VCaP (cell line): Measurements from ENCODE around the gene DNAH9.

Source experiments
- H3K27ac ChIP-seq: fragments of 450-650 bp; 2 replicates; pipeline ENCODE4 v1.5.1; 2017
- CTCF ChIP-seq: fragments of 450-650 bp; conservative IDR thresholded peaks from 2 replicates; pipeline ENCODE4 v1.5.1; 2017; ENCODE audit warnings: mild to moderate bottlenecking, moderate library complexity

Gene DNAH9

GRCh38 chr17:11705111-11705510 is 106.8 kb downstream of the DNAH9 start:
- no peak overlapping the region for H3K27ac ChIP-seq
- TF ChIP-seq CTCF: no peak

- TF ChIP-seq CTCF: no peak
- H3K27ac ChIP-seq: no peak overlapping the region
These were observed 109.3 kb downstream of the DNAH9 start for GRCh38 chr17:11707586-11707985.

GRCh38 chr17:11712456-11712855 is 114.2 kb downstream of the DNAH9 start:
- no peak for TF ChIP-seq CTCF
- H3K27ac ChIP-seq: no peak overlapping the region

GRCh38 chr17:11719203-11719602 is 120.9 kb downstream of the DNAH9 start:
- TF ChIP-seq CTCF: no peak
- no peak overlapping the region for H3K27ac ChIP-seq

- H3K27ac ChIP-seq: no peak overlapping the region
- no peak for TF ChIP-seq CTCF
These were observed 121.6 kb downstream of the DNAH9 start for GRCh38 chr17:11719856-11720255.

- no peak overlapping the region for H3K27ac ChIP-seq
- no peak for TF ChIP-seq CTCF
These were observed 122.5 kb downstream of the DNAH9 start for GRCh38 chr17:11720816-11721215.

- no peak overlapping the region for H3K27ac ChIP-seq
- no peak for TF ChIP-seq CTCF
These were observed 132.5 kb downstream of the DNAH9 start for GRCh38 chr17:11730747-11731146.
